Epithelial cell of proximal tubule (primary cell): Measurements from ENCODE around the gene TRIM24. TPM values are rescaled to one million over a fixed set of nuclear protein-coding genes. Genes with fewer than 3 reads are reported as not detected.
"Not testable (repeated sequence)": the region's sequence is repeated elsewhere in the genome, so short reads cannot be mapped to it uniquely, and the experiment has no call there.

Experiments used
- DNase-seq: peaks from one replicate; pipeline ENCODE4 v3.0.0-alpha.2; 2011; ENCODE audit warnings: low read depth
- H3K4me3 ChIP-seq: 2 replicates; pipeline ENCODE4 v1.5.1; 2011; ENCODE audit warnings: low read depth, mild to moderate bottlenecking, low read length
- CTCF ChIP-seq: conservative IDR thresholded peaks from 2 replicates; pipeline ENCODE4 v1.5.1; 2012; ENCODE audit warnings: low read depth, mild to moderate bottlenecking, low read length
- total RNA-seq: library from RNA; depleted of rRNA; stranded (reverse); fragments of >200 nt; gene quantifications from 2 replicates; pipeline ENCODE4 v1.2.3, GENCODE V29; 2015

Gene TRIM24
- total RNA-seq, 1 donor from 2014 or later: 21.4 TPM

GRCh38 chr7:138483531-138483930 lies 23.5 kb downstream of the TRIM24 start:
- TF ChIP-seq CTCF: no peak
- DNase-seq: no peak
- no peak overlapping the region for H3K4me3 ChIP-seq

GRCh38 chr7:138485508-138485907 lies 25.4 kb downstream of the TRIM24 start:
- H3K4me3 ChIP-seq, DNase-seq: not testable (repeated sequence)

GRCh38 chr7:138489139-138489538 lies 29.1 kb downstream of the TRIM24 start:
- not testable (repeated sequence) for H3K4me3 ChIP-seq, DNase-seq

GRCh38 chr7:138491612-138492386 lies 31.7 kb downstream of the TRIM24 start:
- no peak overlapping the region for H3K4me3 ChIP-seq
- no peak for TF ChIP-seq CTCF
- no peak for DNase-seq

- DNase-seq: no peak
Observed at GRCh38 chr7:138492423-138492822, 32.4 kb downstream of the TRIM24 start.

GRCh38 chr7:138493535-138493934 lies 33.5 kb downstream of the TRIM24 start:
- TF ChIP-seq CTCF: no peak
- no peak overlapping the region for H3K4me3 ChIP-seq

More at GRCh38 chr7:138492423-138492822, 32.4 kb downstream of the TRIM24 start:
- no peak for TF ChIP-seq CTCF
- no peak overlapping the region for H3K4me3 ChIP-seq

GRCh38 chr7:138495485-138495884 lies 35.4 kb downstream of the TRIM24 start:
- no peak overlapping the region for H3K4me3 ChIP-seq
- DNase-seq: no peak
- no peak for TF ChIP-seq CTCF

More at GRCh38 chr7:138493535-138493934, 33.5 kb downstream of the TRIM24 start:
- no peak for DNase-seq

- DNase-seq: no peak
- no peak overlapping the region for H3K4me3 ChIP-seq
- TF ChIP-seq CTCF: no peak
Observed at GRCh38 chr7:138499340-138499739, 39.3 kb downstream of the TRIM24 start.

- not testable (repeated sequence) for DNase-seq, H3K4me3 ChIP-seq
Observed at GRCh38 chr7:138500303-138500702, 40.2 kb downstream of the TRIM24 start.
